ENCODE measurements around the gene PGM5.
"Not testable (repeated sequence)": the region's sequence is repeated elsewhere in the genome, so short reads cannot be mapped to it uniquely, and the experiment has no call there.

PGM5 gene

GRCh38 chr9:68356380-68357118 lies at the start of gene PGM5:
Gene PGM5 (plus strand): TSS chr9:68356611. CDS start chr9:68357128, 517 bp downstream.
- DNase-seq (ENCODE audit: low read depth, low spot score) = not testable (repeated sequence)

GRCh38 chr9:68307127-68307526 lies 49.3 kb upstream of the PGM5 start:
- not testable (repeated sequence) for DNase-seq (ENCODE audit: low read depth, low spot score)

- DNase-seq (ENCODE audit: low read depth, low spot score) = not testable (repeated sequence)
Observed at GRCh38 chr9:68307654-68308053, 48.8 kb upstream of the PGM5 start.

- not testable (repeated sequence) for DNase-seq (ENCODE audit: low read depth, low spot score)
Observed at GRCh38 chr9:68311208-68311607, 45.2 kb upstream of the PGM5 start.

- not testable (repeated sequence) for DNase-seq (ENCODE audit: low read depth, low spot score)
Observed at GRCh38 chr9:68318209-68318608, 38.2 kb upstream of the PGM5 start.

- DNase-seq (ENCODE audit: low read depth, low spot score) = not testable (repeated sequence)
Observed at GRCh38 chr9:68323749-68324148, 32.7 kb upstream of the PGM5 start.

- not testable (repeated sequence) for DNase-seq (ENCODE audit: low read depth, low spot score)
Observed at GRCh38 chr9:68324518-68324917, 31.9 kb upstream of the PGM5 start.

GRCh38 chr9:68329106-68329505 lies 27.3 kb upstream of the PGM5 start:
- DNase-seq (ENCODE audit: low read depth, low spot score) = not testable (repeated sequence)

- DNase-seq (ENCODE audit: low read depth, low spot score) = not testable (repeated sequence)
Observed at GRCh38 chr9:68330531-68331173, 25.8 kb upstream of the PGM5 start.

GRCh38 chr9:68332122-68332521 lies 24.3 kb upstream of the PGM5 start:
- DNase-seq (ENCODE audit: low read depth, low spot score) = not testable (repeated sequence)

GRCh38 chr9:68335935-68336334 lies 20.5 kb upstream of the PGM5 start:
- not testable (repeated sequence) for DNase-seq (ENCODE audit: low read depth, low spot score)

GRCh38 chr9:68336639-68337339 lies 19.6 kb upstream of the PGM5 start:
- DNase-seq (ENCODE audit: low read depth, low spot score) = not testable (repeated sequence)

GRCh38 chr9:68338000-68338399 lies 18.4 kb upstream of the PGM5 start:
- not testable (repeated sequence) for DNase-seq (ENCODE audit: low read depth, low spot score)

GRCh38 chr9:68342265-68343025 lies 14.0 kb upstream of the PGM5 start:
- not testable (repeated sequence) for DNase-seq (ENCODE audit: low read depth, low spot score)

GRCh38 chr9:68343242-68343641 lies 13.2 kb upstream of the PGM5 start:
- not testable (repeated sequence) for DNase-seq (ENCODE audit: low read depth, low spot score)

- DNase-seq (ENCODE audit: low read depth, low spot score) = not testable (repeated sequence)
Observed at GRCh38 chr9:68343992-68344391, 12.4 kb upstream of the PGM5 start.

GRCh38 chr9:68351689-68352088 lies 4.7 kb upstream of the PGM5 start:
- DNase-seq (ENCODE audit: low read depth, low spot score) = not testable (repeated sequence)

- not testable (repeated sequence) for DNase-seq (ENCODE audit: low read depth, low spot score)
Observed at GRCh38 chr9:68355993-68356379, 425 bp upstream of the PGM5 start.

- DNase-seq (ENCODE audit: low read depth, low spot score) = not testable (repeated sequence)
Observed at GRCh38 chr9:68357119-68357714, 806 bp downstream of the PGM5 start.

GRCh38 chr9:68366933-68367547 lies 10.6 kb downstream of the PGM5 start:
- not testable (repeated sequence) for DNase-seq (ENCODE audit: low read depth, low spot score)

GRCh38 chr9:68375789-68376188 lies 19.4 kb downstream of the PGM5 start:
- not testable (repeated sequence) for DNase-seq (ENCODE audit: low read depth, low spot score)

Data from iPS DF 19.7 (cell line).